Adrenal gland (tissue), 12 donors: ENCODE results near the gene GATAD2A. TPM values are rescaled to one million over a fixed set of nuclear protein-coding genes. Genes with fewer than 3 reads are reported as not detected.

Source experiments
- DNase-seq, 7 donors: peaks; one replicate each; pipeline ENCODE4 v3.0.0-alpha.2; 2019 to 2020
- H3K27ac ChIP-seq, 5 donors: fragments of 200-600 bp; sonication (generic) in 4 of 5; 1 replicate in 3 of 5; 2 replicates in 2 of 5; pipeline versions ENCODE4 v1.5.1 to v1.8.0; 2016 to 2020; ENCODE audit warnings: mild to moderate bottlenecking in 1 of 5
- H3K27me3 ChIP-seq: fragments of 200-600 bp; 2 replicates; pipeline ENCODE4 v1.8.0; 2021
- H3K36me3 ChIP-seq, 2 donors: fragments of 200-600 bp; replicated peaks in 1 of 2; 1 replicate in 1 of 2; 2 replicates in 1 of 2; pipeline versions ENCODE4 v1.5.1 to v1.8.0; 2018 to 2022
- H3K4me1 ChIP-seq, 2 donors: fragments of 200-600 bp; replicated peaks in 1 of 2; 1 replicate in 1 of 2; 2 replicates in 1 of 2; pipeline versions ENCODE4 v1.5.1 to v1.8.0; 2018 to 2021
- H3K4me3 ChIP-seq, 4 donors: fragments of 200-600 bp; sonication (generic) in 3 of 4; one replicate each; pipeline ENCODE4 v1.5.1; 2016 to 2018
- H3K9me3 ChIP-seq, 3 donors: fragments of 200-600 bp; sonication (generic) in 1 of 3; replicated peaks in 1 of 3; 1 replicate in 2 of 3; 2 replicates in 1 of 3; pipeline versions ENCODE4 v1.5.1 to v1.8.0; 2016 to 2021
- CTCF ChIP-seq, 6 experiments: fragments of 450-650 bp in 4 of 6; fragments of 200-600 bp in 2 of 6; sonication (generic) in 1 of 6; IDR thresholded peaks; 1 replicate in 5 of 6; 2 replicates in 1 of 6; pipeline versions ENCODE4 v1.5.1 to v1.8.0; 2016 to 2021; ENCODE audit warnings: antibody characterized with exemption in 6 of 6, mild to moderate bottlenecking in 2 of 6, moderate library complexity in 1 of 6
- POLR2A ChIP-seq, 2 donors: fragments of 450-650 bp; IDR thresholded peaks; one replicate each; pipeline ENCODE4 v1.6.1; 2017; ENCODE audit warnings: antibody characterized with exemption in 2 of 2, mild to moderate bottlenecking in 2 of 2, moderate library complexity in 1 of 2
- WGBS, 4 donors: extraction: QIAGEN DNeasy Blood & Tissue Kit in 2 of 4; methylation state at CpG; one replicate each; pipeline versions ENCODE4 v1.1.5 to v1.1.7; 2013 to 2017; 5-methylcytosine and 5-hydroxymethylcytosine counted together
- intact Hi-C, 2 donors: fragments of 100-400 bp; cut with DNase I; formaldehyde crosslinking; loops; one replicate each; pipeline versions ENCODE4 v1.14.1 to v1.15.0; 2022 to 2023
- polyA plus RNA-seq, 3 donors: library from polyadenylated mRNA; stranded (reverse); fragments of 200-250 nt in 2 of 3; fragments of 350-450 nt in 1 of 3; fragmentation: Illumina TruSeq in 1 of 3; extraction: RNeasy Lipid Tissue Mini Kit (QIAGEN cat#74804) in 1 of 3; gene quantifications; one replicate each; pipeline ENCODE4 v1.2.3, GENCODE V29; 2013 to 2014
- total RNA-seq, 9 donors: library from RNA; depleted of rRNA in 4 of 9; stranded (reverse); fragments of >200 nt in 4 of 9; fragments of 120-200 nt in 1 of 9; fragmentation: NEBNext Ultra II Directional in 1 of 9; extraction: Animal tissue kit (Norgen Biotek cat#: 25700) in 1 of 9; gene quantifications; one replicate each; pipeline versions ENCODE4 v1.1.0 to v1.2.4, GENCODE V29; 2013 to 2023
- donor health status: healthy with polysubstance abuse.
- donor health status: Bipolar disorder and iron deficiency.
- donor health status: DM: yes; HTN: yes; CAD: no.
- donor health status: DM: no; HTN: no; CAD: no.
- donor health status: DM: no; HTN: no; CAD: no.
- donor health status: DM: yes; HTN: yes; CAD: no.

Gene GATAD2A
- total and polyA plus RNA-seq, 12 donors, result 17.0 to 125 (median 61.9) TPM

- no peaks in the 10 kb centered on the region for H3K27me3 ChIP-seq
- intact Hi-C loops, result no loop called here
- WGBS, 4 donors, result 74 to 83% (median 80%) methylated on average over 14 to 28 of the region's 28 CpGs
- TF ChIP-seq POLR2A (IDR thresholded peaks at IDR 0.05), result no peak
- no peak for TF ChIP-seq CTCF (IDR thresholded peaks at IDR 0.05)
- H3K9me3 ChIP-seq, result no peaks in the 10 kb centered on the region
- no peak overlapping the region for H3K4me3 ChIP-seq
- peaks cover 0 to 17% of the 10 kb centered on the region in 2 donors for H3K36me3 ChIP-seq
- no peak overlapping the region for H3K27ac ChIP-seq
- no peak for DNase-seq
- H3K4me1 ChIP-seq, result no peaks in the 10 kb centered on the region
These were observed 121.3 kb downstream of the GATAD2A start for GRCh38 chr19:19526581-19527370.

- no peaks in the 10 kb centered on the region for H3K4me1 ChIP-seq
- intact Hi-C loops, result no loop called here
- peaks cover 0 to 17% of the 10 kb centered on the region in 2 donors for H3K36me3 ChIP-seq
- no peaks in the 10 kb centered on the region for H3K27me3 ChIP-seq
- no peak for DNase-seq
- 92 to 95% (median 93%) methylated on average over 9 of the region's 9 CpGs for WGBS, 4 donors
- H3K27ac ChIP-seq, result no peak overlapping the region
- TF ChIP-seq CTCF (IDR thresholded peaks at IDR 0.05) (no peak), POLR2A (IDR thresholded peaks at IDR 0.05) (no peak)
- no peak overlapping the region for H3K4me3 ChIP-seq
- H3K9me3 ChIP-seq, result no peaks in the 10 kb centered on the region
These were observed 121.8 kb downstream of the GATAD2A start for GRCh38 chr19:19527371-19527656.

GRCh38 chr19:19527674-19528625, 122.5 kb downstream of the GATAD2A start:
- no peaks in the 10 kb centered on the region for H3K4me1 ChIP-seq
- no peak for TF ChIP-seq CTCF (IDR thresholded peaks at IDR 0.05)
- H3K27me3 ChIP-seq, result no peaks in the 10 kb centered on the region
- 84 to 93% (median 89%) methylated on average over 12 to 27 of the region's 27 CpGs for WGBS, 4 donors
- H3K36me3 ChIP-seq, result peaks cover 0 to 17% of the 10 kb centered on the region in 2 donors
- no peaks in the 10 kb centered on the region for H3K9me3 ChIP-seq
- intact Hi-C loops, result no loop called here
- no peak overlapping the region for H3K27ac ChIP-seq
- no peak overlapping the region for H3K4me3 ChIP-seq
- no peak for DNase-seq

- Histone ChIP-seq H3K4me1 (no peaks in the 10 kb centered on the region), H3K27me3 (no peaks in the 10 kb centered on the region), H3K4me3 (no peak within 1 kb of the TSS), H3K36me3 (peaks cover 0 to 17% of the 10 kb centered on the region in 2 donors), H3K27ac (no peak within 1 kb of the TSS), H3K9me3 (no peaks in the 10 kb centered on the region)
- TF ChIP-seq POLR2A (IDR thresholded peaks at IDR 0.05) (no peak), CTCF (IDR thresholded peaks at IDR 0.05) (no peak)
- peak in 3 of 7 donors; percentile 34 to 76 (median 36) for DNase-seq
- intact Hi-C loops, result no loop called here
- 42 to 60% (median 50%) methylated on average over 9 to 50 of the region's 50 CpGs for WGBS, 4 donors
These were observed 123.4 kb downstream of the GATAD2A start, which contains the start of gene YJEFN3 for GRCh38 chr19:19528721-19529490. TSS of gene YJEFN3 (plus strand) at chr19:19528911. CDS start at chr19:19528933, 22 bp downstream.
